IMR-90 (cell line): ENCODE results near the gene TNNC1. TPM values are rescaled to one million over a fixed set of nuclear protein-coding genes. Genes with fewer than 3 reads are reported as not detected.

Experiments
- ATAC-seq: fragments of 200-7000 bp; cut with Tn5 transposase; 2 replicates; pipeline ENCODE4 v1.9.1; 2020; ENCODE audit warnings: low read depth, mild to moderate bottlenecking, moderate library complexity
- BruUV-seq: library from RNA; stranded (reverse); fragments of 400-500 nt; replicated peaks from 2 replicates; lab custom pipeline; 2021; lab: Mats Ljungman, UMichigan
- CTCF ChIA-PET: fragments of 300-600 bp; formaldehyde crosslinking; extraction: SDS; loops from one replicate; lab custom pipeline; 2021; ENCODE audit warnings: antibody characterized with exemption; lab: Yijun Ruan, JAX
- POLR2A ChIA-PET: fragments of 300-600 bp; sonication (Branson Sonifier 250); formaldehyde crosslinking; loops from one replicate; lab custom pipeline; 2022; ENCODE audit warnings: antibody characterized with exemption; ENCODE audit not compliant: unreplicated experiment; lab: Charles Lee
- DNase-seq: peaks from one replicate; pipeline ENCODE4 v3.0.0; 2013
- H2AFZ ChIP-seq: replicated peaks from 2 replicates; pipeline ENCODE3; 2013; ENCODE audit warnings: low read length, mild to moderate bottlenecking; ENCODE audit not compliant: poor library complexity
- H2AK5ac ChIP-seq: 2 replicates; pipeline ENCODE4 v1.6.1; 2013; ENCODE audit warnings: low read depth, low read length, inconsistent platforms
- H2AK9ac ChIP-seq: replicated peaks from 2 replicates; pipeline ENCODE3; 2013; ENCODE audit warnings: mild to moderate bottlenecking, low read depth, low read length, moderate library complexity; ENCODE audit not compliant: poor library complexity
- H2BK120ac ChIP-seq: 2 replicates; pipeline ENCODE4 v1.6.1; 2013; ENCODE audit warnings: low read depth, low read length, inconsistent platforms
- H2BK15ac ChIP-seq: 3 replicates; pipeline ENCODE4 v1.6.1; 2013; ENCODE audit warnings: low read depth, low read length, inconsistent platforms
- H2BK20ac ChIP-seq: 2 replicates; pipeline ENCODE4 v1.6.1; 2013; ENCODE audit warnings: low read depth, mild to moderate bottlenecking, inconsistent platforms, low read length, moderate library complexity
- H2BK5ac ChIP-seq: 2 replicates; pipeline ENCODE4 v1.6.1; 2013; ENCODE audit warnings: mild to moderate bottlenecking, low read depth, low read length, inconsistent platforms; ENCODE audit not compliant: poor library complexity, severe bottlenecking
- H3K14ac ChIP-seq: replicated peaks from 2 replicates; pipeline ENCODE4 v1.6.1; 2013; ENCODE audit warnings: low read depth, low read length, inconsistent platforms
- H3K18ac ChIP-seq: 2 replicates; pipeline ENCODE4 v1.6.1; 2013; ENCODE audit warnings: low read depth, low read length, control low read depth
- H3K23ac ChIP-seq: 2 replicates; pipeline ENCODE4 v1.6.1; 2013; ENCODE audit warnings: low read depth, low read length, inconsistent platforms
- H3K27ac ChIP-seq: 2 replicates; pipeline ENCODE4 v1.5.1; 2013; ENCODE audit warnings: mild to moderate bottlenecking, control low read depth, low read length; ENCODE audit not compliant: insufficient read depth
- H3K27me3 ChIP-seq: 2 replicates; pipeline ENCODE4 v1.6.1; 2013; ENCODE audit warnings: low read length; ENCODE audit not compliant: control insufficient read depth, insufficient read depth
- H3K36me3 ChIP-seq: 2 replicates; pipeline ENCODE4 v1.6.1; 2013; ENCODE audit warnings: low read length, mixed read lengths; ENCODE audit not compliant: control insufficient read depth, insufficient read depth
- H3K4ac ChIP-seq: 2 replicates; pipeline ENCODE4 v1.6.1; 2013; ENCODE audit warnings: low read depth, low read length, inconsistent platforms
- H3K4me1 ChIP-seq: 2 replicates; pipeline ENCODE4 v1.6.1; 2013; ENCODE audit warnings: low read length, mixed read lengths; ENCODE audit not compliant: control insufficient read depth, insufficient read depth
- H3K4me2 ChIP-seq: 2 replicates; pipeline ENCODE4 v1.6.1; 2013; ENCODE audit warnings: low read depth, mild to moderate bottlenecking, control low read depth, low read length, moderate library complexity
- H3K4me3 ChIP-seq: 2 replicates; pipeline ENCODE4 v1.5.1; 2013; ENCODE audit warnings: low read depth, mild to moderate bottlenecking, control low read depth, low read length, moderate library complexity; ENCODE audit not compliant: insufficient read depth
- H3K56ac ChIP-seq: 2 replicates; pipeline ENCODE4 v1.6.1; 2013; ENCODE audit warnings: low read length, inconsistent platforms; ENCODE audit not compliant: insufficient read depth; ENCODE audit errors: extremely low read depth
- H3K79me1 ChIP-seq, 2 experiments: 2 replicates each; pipeline ENCODE4 v1.6.1; 2013; ENCODE audit warnings: low read length in 2 of 2, inconsistent platforms in 1 of 2, low read depth in 1 of 2
- H3K9ac ChIP-seq: 2 replicates; pipeline ENCODE4 v1.6.1; 2013; ENCODE audit warnings: low read depth, low read length, control low read depth
- H3K9me1 ChIP-seq: 2 replicates; pipeline ENCODE4 v1.6.1; 2013; ENCODE audit warnings: low read length, inconsistent platforms; ENCODE audit not compliant: insufficient read depth
- H3K9me3 ChIP-seq: 2 replicates; pipeline ENCODE4 v1.6.1; 2013; ENCODE audit warnings: low read length; ENCODE audit not compliant: control insufficient read depth, insufficient read depth
- H4K20me1 ChIP-seq: 2 replicates; pipeline ENCODE4 v1.6.1; 2013; ENCODE audit warnings: low read length, inconsistent platforms; ENCODE audit not compliant: insufficient read depth
- H4K5ac ChIP-seq: 2 replicates; pipeline ENCODE4 v1.6.1; 2013; ENCODE audit warnings: mild to moderate bottlenecking, low read depth, low read length, control low read depth
- H4K8ac ChIP-seq, 2 experiments: 2 replicates each; pipeline ENCODE4 v1.6.1; 2013; ENCODE audit warnings: low read depth in 2 of 2, low read length in 2 of 2, control low read depth in 1 of 2, inconsistent platforms in 1 of 2
- H4K91ac ChIP-seq: 2 replicates; pipeline ENCODE4 v1.6.1; 2013; ENCODE audit warnings: low read depth, low read length, inconsistent platforms; ENCODE audit not compliant: insufficient read depth
- CEBPB ChIP-seq: IDR thresholded peaks from 2 replicates; pipeline ENCODE4 v1.6.1; 2012; ENCODE audit warnings: low read depth, low read length, improper control_type of control experiment
- FOS ChIP-seq: fragments of 150-350 bp; IDR thresholded peaks from 2 replicates; pipeline ENCODE4 v1.6.1; 2016; ENCODE audit warnings: low read depth, low read length
- POLR2A ChIP-seq: IDR thresholded peaks from 2 replicates; pipeline ENCODE4 v1.6.1; 2012; ENCODE audit warnings: mild to moderate bottlenecking, low read depth, low read length
- WGBS, 2 experiments: methylation state at CpG; one replicate each; pipeline versions ENCODE4 v1.1.5 to v1.1.7; 2013; ENCODE audit warnings: missing lambda C conversion rate in 2 of 2; ENCODE audit not compliant: insufficient read length in 1 of 2; ENCODE audit errors: extremely low coverage in 2 of 2; 5-methylcytosine and 5-hydroxymethylcytosine counted together
- dilution Hi-C: fragments of 300-500 bp; cut with HindIII; formaldehyde crosslinking; loops from one replicate; pipeline ENCODE4 v1.14.3; 2018; ENCODE audit warnings: low sequenced_read_pairs; ENCODE audit not compliant: unreplicated experiment
- in situ Hi-C: fragments of 300-500 bp; cut with MboI; formaldehyde crosslinking; loops from 3 replicates; pipeline ENCODE4 v1.14.3; 2019; ENCODE audit warnings: low sequenced_read_pairs, inconsistent platforms, mixed read lengths
- intact Hi-C: fragments of 100-400 bp; cut with micrococcal nuclease; formaldehyde crosslinking; loops from 2 replicates; pipeline ENCODE4 v1.10.0; 2022
- polyA plus RNA-seq, 3 experiments: library from polyadenylated mRNA; depleted of rRNA; stranded (reverse); fragments of >200 nt; gene quantifications; 2 replicates each; pipeline ENCODE4 v1.2.3, GENCODE V29; 2012; ENCODE audit warnings: low replicate concordance in 1 of 3
- total RNA-seq: library from RNA; depleted of rRNA; stranded (reverse); fragments of >200 nt; gene quantifications from 2 replicates; pipeline ENCODE4 v1.2.3, GENCODE V29; 2012

TNNC1 gene
- total and polyA plus RNA-seq, 2 of the 4 experiments (the other 2 are of a cell fraction), result 1.3 to 4.6 TPM

- TF ChIP-seq FOS, result no peak
Measured at GRCh38 chr3:52493232-52494017, 39.6 kb upstream of the TNNC1 start (continued).

DNA sequence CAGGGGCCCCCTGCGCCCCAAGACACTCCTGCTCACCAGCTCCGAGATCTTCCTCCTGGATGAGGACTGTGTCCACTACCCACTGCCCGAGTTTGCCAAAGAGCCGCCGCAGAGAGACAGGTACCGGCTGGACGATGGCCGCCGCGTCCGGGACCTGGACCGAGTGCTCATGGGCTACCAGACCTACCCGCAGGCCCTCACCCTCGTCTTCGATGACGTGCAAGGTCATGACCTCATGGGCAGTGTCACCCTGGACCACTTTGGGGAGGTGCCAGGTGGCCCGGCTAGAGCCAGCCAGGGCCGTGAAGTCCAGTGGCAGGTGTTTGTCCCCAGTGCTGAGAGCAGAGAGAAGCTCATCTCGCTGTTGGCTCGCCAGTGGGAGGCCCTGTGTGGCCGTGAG lies 38.2 kb upstream of the TNNC1 start:
- H3K4me2 ChIP-seq, result no peak overlapping the region
- no peak overlapping the region for H3K4me3 ChIP-seq
- H2AK9ac ChIP-seq, result no peak overlapping the region
- no peak overlapping the region for H3K9ac ChIP-seq
- no peak overlapping the region for H3K18ac ChIP-seq
- dilution Hi-C loops (no loop called here), in situ Hi-C loops (no loop called here), intact Hi-C loops (no loop called here)
- H3K56ac ChIP-seq, result no peak overlapping the region
- H2BK15ac ChIP-seq, result no peak overlapping the region
- H3K23ac ChIP-seq, result no peak overlapping the region
- no peaks in the 10 kb centered on the region for H3K27me3 ChIP-seq
- peaks cover 0 to 15% of the 10 kb centered on the region in 2 experiments; a peak in 2 of 4 replicates for H3K79me1 ChIP-seq
- no peak overlapping the region for H2BK120ac ChIP-seq
- whole genome bisulfite sequencing, 2 experiments, result 95% methylated on average over 18 of the region's 21 CpGs; no CpG with 5 or more reads in 1 of the 2 experiments
- H4K20me1 ChIP-seq, result peaks cover 12% of the 10 kb centered on the region; the same call in 1 of the 2 replicates
- H4K8ac ChIP-seq, result no peak overlapping the region
- H2AFZ ChIP-seq, result no peak overlapping the region
- no peak overlapping the region for H2AK5ac ChIP-seq
- H4K91ac ChIP-seq, result no peak overlapping the region
- H3K4ac ChIP-seq, result no peak overlapping the region
- H3K14ac ChIP-seq, result no peak overlapping the region
- no peak for TF ChIP-seq CEBPB
- TF ChIP-seq POLR2A, result no peak
- H3K4me1 ChIP-seq, result peaks cover 4% of the 10 kb centered on the region; the same call in 1 of the 2 replicates
- TSS peak; percentile 74 for BruUV-seq
- ChIA-PET POLR2A (no interaction called here), CTCF (no interaction called here)
- no peak for ATAC-seq
- no peak overlapping the region for H2BK5ac ChIP-seq
- no peak for DNase-seq
- H3K9me1 ChIP-seq, result peaks cover 6% of the 10 kb centered on the region; the same call in 1 of the 2 replicates
- H3K27ac ChIP-seq, result no peak overlapping the region
- H4K5ac ChIP-seq, result no peak overlapping the region
- no peak overlapping the region for H2BK20ac ChIP-seq
- H3K36me3 ChIP-seq, result peaks cover 61% of the 10 kb centered on the region
- H3K9me3 ChIP-seq, result no peaks in the 10 kb centered on the region
